NCI-H2029 treated with DMSO at 0.1 percent for 48 hours (cell line): ENCODE measurements around the gene SDR9C7.
"Not testable (repeated sequence)": the region's sequence is repeated elsewhere in the genome, so short reads cannot be mapped to it uniquely, and the experiment has no call there.

Experiments used
- DNase-seq: peaks from one replicate; lab custom pipeline; 2025; lab: John Stamatoyannopoulos, UW

SDR9C7 gene

DNA sequence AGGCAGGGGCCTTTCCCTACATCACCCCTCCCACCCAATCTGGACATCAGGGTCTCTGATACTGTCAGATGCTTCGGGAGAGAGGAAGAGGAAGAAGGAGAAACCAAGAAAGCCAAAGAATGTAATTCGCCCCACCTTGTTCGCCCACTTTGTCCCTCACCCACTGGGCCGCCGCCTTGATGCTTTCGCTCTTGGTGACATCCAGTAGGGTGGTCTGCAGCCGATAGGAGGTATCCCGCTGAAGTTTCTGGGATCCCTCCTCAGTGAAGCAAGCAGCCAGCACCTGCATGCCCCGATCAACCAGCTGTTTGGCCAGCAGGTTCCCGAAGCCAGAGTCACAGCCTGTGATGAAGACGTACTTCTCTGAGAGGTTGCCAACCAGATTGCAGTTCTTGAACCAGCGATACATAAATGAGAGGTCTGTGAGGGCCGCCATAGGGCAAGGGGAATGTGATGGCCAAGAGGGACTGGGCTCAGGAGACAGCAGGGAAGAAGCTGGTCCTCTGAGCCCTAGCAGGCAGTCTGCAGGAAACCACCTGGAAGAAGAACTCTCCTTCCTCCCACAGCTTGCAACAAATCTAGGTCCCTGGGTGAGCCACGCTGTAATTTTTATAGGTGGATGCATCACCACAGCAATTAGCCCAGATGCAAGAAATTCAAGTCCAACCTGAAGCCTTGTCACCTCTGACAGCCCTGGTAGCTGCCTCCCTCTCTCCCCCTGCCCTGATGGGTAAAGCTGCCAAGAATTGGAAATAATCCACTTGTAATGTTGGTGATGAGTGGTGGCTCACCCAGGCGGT, at the start of gene SDR9C7:
Gene SDR9C7 (minus strand): TSS at position 583 of the 800 bp plus-strand sequence. CDS start 147 bp downstream, at position 436.
- no peak for DNase-seq

DNA sequence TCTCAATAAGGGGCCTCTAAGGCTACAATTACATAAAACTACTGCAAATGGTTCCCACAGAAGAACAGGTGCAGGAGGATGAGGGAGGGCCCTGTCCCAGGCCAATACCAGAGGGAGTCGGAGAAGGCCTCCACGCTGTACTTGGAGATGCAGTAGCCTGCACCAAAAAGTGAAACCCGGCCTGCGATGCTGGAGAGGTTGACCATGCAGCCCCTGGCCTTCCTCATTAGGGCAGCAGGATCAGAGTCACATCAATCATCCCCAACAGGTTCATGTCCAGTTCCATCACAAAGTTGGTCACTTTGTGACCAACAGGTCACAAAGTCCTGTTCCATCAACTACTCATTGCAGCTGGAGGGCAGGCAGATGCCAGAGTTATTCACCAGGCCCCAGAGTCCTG, 49.2 kb upstream of the SDR9C7 start:
- DNase-seq, result no peak

DNA sequence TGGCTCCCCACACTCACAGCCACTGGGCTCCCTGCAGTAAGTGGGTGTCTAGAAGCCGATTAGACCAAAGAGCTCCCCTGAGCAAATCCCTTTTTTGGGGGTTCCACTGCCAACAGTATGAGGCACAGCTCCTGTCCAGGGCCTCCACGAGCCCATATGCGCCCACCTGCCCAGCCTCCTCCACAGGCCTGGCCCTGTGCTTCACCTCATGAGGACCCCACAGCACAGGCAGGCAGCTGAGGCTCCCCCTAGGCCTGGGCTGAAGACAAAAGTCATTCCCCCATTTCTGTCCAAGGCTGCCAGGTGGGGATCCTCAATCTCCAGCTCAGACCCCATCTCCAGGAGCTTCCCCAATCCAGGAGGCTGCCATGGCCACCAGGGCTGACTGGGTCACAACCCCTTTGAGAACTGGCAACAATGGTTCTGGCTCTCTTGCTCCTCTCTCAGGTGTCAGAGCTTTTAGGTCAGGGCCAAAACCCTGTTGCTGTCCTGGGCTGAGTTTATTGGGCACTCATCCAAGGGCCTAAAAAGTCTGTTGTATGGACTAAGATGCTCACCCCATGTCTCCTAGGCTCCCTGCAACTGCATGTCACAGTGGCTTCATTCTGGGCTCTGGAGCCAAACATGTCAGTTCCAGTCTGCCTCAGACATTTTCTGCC, 48.5 kb upstream of the SDR9C7 start:
- DNase-seq, result not testable (repeated sequence)

DNA sequence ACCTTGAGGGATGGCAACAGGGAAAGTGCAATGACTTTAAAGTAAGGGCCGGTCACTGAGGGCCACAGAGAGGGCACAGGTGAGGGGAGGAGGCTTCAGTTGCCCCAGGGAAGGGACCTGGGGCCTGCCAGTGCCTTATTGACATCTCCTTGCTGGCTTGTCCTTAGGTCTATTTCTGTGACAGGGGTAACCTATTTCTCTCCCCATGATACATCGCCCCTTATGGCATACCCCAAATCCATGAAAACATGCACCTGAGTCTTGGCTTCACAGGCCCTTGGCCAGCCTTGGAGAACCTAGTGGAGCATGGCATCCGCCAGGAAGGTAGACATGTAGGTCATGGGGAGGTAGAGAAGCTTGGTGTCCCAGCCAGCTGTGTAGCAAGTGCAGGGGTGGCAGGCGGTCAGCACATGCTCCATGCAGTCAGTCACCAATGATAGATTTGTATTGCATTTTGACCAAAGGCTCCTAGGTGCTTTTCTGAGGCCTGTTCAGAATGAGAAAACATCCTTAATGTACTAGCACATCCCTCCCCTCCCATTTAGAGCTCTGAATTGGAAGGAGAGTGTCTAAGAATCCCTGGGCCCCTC, 46.8 kb upstream of the SDR9C7 start:
- DNase-seq, result no peak

DNA sequence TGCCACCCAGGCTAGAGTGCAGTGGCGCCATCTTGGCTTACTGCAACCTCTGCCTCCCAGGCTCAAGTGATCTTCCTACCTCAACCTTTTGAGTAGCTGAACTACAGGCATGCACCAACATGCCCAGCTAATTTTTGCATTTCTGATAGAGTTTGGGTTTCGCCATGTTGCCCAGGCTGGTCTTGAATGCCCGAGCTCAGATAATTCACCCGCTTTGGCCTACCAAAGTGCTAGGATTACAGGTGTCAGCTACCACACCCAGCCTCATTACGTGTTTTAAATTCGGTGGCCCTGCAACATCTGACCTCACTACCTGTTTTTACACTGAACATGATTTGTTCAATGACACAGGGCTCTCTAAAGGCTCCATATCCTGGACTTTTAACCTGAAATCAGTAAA, 46.1 kb upstream of the SDR9C7 start:
- DNase-seq, result no peak

DNA sequence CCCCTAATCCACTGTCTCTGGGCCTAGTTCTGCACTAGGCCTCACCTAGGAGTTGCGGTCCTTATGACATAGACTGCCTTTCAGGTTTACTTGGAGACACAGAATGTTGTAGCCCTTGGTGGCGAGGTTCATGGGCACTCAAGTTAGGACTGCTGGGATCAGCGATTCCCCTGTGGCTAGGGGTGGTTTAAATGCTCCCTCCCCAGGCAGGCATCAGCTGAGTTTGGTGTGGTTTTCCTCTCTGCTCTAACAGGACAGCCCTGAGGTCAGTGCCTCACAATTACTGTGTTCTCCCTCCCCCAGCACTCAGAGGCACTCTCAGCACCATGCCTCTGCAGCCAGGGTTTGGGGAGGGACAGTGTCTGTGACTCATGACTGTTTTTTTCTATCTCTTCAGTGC, 45.4 kb upstream of the SDR9C7 start:
- DNase-seq, result no peak

DNA sequence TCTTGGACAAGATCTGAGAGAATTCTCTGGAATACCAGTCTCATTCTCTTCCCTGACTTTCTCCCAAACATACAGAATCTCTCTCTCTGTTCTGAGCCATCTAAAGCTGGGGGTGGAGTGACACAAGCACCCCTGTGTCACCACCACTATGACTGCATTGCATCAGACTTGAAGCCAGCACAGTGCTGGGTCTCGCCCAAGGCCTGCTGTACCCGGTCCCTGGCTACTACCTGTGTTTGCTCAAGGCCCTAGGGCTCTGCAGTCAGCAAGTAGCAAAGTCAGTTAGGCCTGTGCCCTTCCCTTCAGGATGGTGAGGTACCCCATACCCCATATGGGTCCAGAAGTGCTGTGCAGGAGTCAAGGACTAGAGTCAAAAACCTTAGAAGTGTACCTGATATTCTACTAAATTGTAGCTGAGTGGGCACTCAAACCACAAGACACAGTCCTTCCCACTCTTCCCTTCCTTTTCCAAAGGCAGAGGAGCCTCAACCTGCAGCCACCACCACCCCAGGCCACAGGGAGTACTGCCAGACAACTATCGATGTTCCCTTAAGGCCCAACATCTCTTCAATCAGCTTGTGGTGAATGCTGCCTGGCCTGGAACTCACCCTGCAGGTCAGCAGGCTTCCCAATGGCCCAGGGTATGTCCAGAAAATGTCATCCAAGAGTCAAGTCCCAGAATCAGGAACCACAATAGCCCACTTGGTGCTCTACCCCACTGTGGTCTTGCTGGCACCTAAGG, 44.4 kb upstream of the SDR9C7 start:
- no peak for DNase-seq

DNA sequence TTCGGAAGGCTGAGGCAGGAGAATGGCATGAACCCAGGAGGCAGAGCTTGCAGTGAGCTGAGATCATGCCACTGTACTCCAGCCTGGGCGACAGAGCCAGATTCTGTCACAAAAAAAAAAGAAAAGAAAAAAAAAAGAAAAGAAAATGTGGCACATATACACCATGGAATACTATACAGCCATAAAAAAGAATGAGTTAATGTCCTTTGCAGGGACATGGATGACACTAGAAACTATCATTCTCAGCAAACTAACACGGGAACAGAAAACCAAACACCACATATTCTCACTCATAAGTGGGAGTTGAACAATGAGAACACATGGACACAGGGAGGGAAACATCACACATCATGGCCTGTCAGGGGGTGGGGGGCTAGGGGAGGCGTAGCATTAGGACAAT, 43.2 kb upstream of the SDR9C7 start:
- DNase-seq, result not testable (repeated sequence)

DNA sequence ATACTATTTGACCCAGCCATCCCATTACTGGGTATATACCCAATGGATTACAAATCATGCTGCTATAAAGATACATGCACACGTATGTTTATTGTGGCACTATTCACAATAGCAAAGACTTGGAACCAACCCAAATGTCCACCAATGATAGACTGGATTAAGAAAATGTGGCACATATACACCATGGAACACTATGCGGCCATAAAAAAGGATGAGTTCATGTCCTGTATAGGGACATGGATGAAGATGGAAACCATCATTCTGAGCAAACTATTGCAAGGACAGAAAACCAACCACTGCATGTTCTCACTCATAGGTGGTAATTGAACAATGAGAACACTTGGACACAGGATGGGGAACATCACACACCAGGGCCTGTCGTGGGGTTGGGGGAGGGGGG, 40.0 kb upstream of the SDR9C7 start:
- not testable (repeated sequence) for DNase-seq

DNA sequence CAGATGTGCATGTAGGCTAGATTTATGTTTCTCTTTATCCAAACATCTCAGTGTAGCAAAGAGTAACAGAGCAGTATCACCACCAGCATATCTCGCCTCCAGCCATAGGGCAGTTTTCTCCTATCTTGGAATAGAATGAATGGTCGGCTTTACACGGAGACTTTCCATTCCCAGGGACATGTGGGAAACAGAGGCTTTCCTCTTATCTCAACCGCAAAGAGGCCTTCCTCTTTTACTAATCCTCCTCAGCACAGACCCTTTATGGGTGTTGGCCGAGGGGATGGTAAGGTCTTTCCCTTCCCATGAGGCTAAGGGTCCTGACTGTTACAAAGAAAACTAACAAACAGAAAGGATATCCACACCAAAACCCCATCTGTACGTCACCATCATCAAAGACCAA, 34.7 kb upstream of the SDR9C7 start:
- not testable (repeated sequence) for DNase-seq

DNA sequence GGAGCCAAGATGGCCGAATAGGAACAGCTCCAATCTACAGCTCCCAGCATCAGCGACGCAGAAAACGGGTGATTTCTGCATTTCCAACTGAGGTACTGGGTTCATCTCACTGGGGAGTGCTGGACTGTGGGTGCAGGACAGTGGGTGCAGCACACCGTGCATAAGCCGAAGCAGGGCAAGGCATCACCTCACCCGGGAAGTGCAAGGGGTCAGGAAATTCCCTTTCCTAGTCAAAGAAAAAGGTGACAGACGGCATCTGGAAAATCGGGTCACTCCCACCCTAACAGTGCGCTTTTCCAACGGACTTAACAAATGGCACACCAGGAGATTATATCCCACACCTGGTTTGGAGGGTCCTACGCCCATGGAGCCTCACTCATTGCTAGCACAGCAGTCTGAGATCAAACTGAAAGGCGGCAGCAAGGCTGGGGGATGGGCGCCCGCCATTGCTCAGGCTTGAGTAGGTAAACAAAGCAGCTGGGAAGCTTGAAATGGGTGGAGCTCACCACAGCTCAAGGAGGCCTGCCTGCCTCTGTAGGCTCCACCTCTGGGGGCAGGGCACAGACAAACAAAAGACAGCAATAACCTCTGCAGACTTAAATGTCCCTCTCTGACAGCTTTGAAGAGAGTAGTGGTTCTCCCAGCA, 31.9 kb upstream of the SDR9C7 start:
- DNase-seq, result peak; percentile 3

DNA sequence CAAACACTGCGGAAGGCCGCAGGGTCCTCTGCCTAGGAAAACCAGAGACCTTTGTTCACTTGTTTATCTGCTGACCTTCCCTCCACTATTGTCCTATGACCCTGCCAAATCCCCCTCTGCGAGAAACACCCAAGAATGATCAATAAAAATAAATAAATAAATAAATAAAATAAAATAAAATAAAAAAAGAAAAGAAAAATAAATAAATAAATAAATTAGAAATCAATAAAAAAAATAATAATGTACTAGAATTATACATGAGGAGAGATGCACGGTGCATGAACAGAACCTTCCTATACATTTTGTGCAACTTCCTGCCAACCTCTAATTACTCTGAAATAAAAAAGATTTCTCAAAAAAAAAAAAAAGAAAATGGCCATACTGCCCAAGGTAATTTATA, 30.9 kb upstream of the SDR9C7 start:
- not testable (repeated sequence) for DNase-seq

DNA sequence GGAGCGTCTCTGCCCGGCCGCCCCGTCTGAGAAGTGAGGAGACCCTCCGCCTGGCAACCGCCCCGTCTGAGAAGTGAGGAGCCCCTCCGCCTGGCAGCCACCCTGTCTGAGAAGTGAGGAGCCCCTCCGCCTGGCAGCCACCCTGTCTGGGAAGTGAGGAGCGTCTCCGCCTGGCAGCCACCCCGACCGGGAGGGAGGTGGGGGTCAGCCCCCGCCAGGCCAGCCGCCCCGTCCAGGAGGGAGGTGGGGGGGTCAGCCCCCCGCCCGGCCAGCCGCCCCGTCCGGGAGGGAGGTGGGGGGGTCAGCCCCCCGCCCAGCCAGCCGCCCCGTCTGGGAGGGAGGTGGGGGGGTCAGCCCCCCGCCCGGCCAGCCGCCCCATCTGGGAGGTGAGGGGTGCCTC, 29.3 kb upstream of the SDR9C7 start:
- not testable (repeated sequence) for DNase-seq

DNA sequence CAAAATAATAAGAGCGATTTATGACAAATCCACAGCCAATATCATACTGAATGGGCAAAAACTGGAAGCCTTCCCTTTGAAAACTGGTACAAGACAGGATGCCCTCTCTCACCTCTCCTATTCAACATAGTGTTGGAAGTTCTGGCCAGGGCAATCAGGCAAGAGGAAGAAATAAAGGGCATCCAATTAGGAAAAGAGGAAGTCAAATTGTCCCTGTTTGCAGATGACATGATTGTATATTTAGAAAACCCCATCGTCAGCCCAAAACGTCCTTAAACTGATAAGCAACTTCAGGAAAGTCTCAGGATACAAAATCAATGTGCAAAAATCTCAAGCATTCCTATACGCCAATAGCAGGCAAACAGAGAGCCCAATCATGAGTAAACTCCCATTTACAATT, 28.0 kb upstream of the SDR9C7 start:
- DNase-seq, result not testable (repeated sequence)

DNA sequence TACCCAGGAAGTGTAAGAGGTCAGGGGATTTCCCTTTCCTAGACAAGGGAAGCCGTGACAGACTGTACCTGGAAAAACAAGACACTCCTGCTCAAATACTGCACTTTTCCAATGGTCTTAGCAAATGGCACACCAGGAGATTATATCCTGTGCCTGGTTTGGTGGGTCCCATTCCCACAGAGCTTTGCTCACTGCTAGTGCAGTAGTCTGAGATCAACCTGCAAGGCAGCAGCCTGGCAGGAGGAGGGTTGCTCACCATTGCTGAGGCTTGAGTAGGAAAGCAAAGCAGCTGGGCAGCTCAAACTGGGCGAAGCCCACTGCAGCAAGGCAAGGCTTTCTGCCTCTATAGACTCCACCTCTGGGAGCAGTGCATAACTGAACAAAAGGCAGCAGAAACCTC, 24.2 kb upstream of the SDR9C7 start:
- DNase-seq, result no peak

DNA sequence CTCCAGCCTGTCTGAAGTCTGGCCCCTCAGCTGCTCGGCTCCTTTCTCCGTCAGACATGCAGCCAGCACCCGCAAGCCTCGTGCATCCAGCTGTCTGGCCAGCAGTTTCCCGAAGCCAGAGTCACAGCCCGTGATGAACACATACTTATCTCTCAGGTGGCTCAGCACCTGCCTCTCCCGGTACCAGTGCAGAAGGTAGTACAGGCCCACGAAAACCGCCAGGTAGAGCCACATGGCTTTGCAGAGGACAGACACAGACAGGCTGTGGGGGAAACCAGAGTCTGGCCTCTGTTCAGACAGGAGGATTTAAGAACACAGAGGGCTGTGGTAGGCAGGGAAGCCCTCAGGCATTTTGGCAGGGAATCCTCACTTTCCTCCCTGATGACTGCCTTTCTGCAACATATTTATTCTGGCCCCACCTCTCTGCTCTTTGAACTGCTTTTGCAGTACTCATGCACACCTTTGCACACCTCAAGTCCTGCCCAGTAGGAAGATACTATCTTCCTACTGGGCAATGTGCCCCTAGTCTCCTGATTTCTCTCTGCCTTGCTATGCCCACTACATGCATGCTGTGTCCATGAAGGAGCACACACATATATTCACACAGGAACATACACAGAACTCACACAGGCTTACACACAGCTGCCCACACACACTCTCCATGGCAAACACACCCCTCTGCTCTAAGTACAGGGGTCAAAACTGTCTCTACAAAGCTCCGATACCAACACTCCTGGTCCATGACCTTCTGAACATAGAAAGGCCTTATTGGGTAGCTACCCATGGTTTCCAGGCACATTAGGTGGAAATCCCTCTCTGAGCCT, 23.2 kb upstream of the SDR9C7 start, which contains the start of gene RDH16:
Gene RDH16 (minus strand): TSS at position 380 of the 824 bp plus-strand sequence. CDS start 146 bp downstream, at position 234.
- no peak for DNase-seq

DNA sequence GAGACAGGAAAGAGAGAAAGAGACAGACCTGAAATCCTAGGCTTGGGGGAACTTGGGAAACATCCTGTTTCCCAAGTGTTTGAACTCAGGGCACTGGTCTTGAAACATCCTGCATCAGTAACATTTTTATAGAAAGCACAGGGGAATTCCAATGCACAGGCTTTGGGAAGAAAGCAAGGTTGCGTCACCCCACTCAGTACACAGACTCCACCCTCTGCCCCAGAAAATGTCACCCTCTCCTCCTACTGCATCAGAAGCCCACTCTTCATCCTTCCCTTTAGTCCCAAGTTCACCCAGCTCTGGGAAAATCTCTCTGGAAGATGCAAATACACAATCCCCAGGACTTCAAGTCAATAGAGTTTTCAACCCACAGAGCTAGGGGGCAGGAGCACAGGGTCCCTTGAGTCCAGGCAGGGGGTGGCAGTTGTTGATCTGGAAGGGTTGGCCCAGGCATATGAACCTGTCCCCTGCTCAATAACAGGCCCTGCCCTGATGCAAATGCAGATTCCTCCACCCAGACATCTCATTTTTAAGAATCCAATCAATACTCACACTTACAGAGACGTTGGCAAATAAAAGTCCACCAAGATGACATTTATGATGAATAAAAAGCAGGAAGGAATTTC, 21.5 kb upstream of the SDR9C7 start:
- DNase-seq, result no peak

DNA sequence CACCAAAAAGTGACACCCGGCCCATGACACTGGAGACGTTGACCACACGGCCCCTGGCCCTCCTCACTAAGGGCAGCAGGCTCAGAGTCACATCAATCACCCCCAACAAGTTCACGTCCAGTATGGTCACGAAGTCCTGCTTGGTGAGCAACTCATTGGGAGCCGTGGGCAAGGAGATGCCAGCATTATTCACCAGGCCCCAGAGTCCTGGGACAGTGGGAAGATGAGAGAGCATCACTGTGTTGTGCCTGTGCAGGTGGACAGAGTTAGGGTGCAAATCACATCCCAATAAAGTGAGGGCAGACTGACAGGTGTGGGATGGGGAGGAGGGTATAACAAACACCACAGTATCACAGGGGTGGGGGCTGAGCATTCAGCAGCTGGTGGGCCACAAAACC, 20.7 kb upstream of the SDR9C7 start:
- no peak for DNase-seq

DNA sequence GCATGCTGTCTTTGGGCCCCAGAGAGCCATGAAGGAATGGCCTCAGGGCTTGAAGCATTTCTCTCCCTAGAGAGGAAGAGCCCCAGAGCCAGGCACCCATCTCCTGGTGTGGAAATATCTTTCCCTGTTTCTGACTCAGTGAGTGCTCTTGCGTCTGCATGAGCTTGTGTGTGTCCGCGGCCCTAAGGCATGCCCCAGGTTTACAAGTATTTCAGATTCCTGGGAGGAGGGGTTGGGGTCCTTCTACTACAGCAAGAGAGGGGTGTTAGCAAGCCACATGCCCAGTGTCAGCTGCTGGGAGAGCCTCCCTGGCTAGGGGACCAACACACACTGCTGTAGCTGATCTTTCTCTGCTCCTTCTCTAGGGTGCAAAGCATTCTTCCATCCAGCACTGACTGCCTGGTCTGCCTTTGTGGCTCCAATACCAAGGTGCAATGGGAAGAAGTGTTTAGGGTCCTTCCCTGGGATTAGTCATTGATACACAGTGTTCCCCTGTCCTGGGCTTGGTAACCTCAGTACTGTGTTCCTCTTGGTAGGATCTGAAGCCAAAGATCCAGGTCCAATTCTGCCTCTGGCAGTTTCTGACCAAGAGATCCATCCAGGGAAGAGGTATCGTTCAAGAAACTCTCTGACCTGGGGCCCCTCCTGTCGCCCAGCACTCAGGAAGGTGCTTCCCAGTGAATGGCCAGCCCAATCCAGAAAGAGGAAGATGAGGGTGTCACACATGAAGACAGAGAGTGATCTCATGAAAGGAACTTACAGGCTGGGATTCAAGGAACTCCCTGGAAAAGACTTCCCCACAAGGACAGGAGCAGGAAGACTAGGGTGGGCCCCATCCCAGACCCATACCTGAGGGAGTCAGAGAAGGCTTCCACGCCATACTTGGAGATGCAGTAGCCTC, 20.1 kb upstream of the SDR9C7 start:
- no peak for DNase-seq
